MCF 10A (cell line): Measurements from ENCODE around the gene INVS. TPM values are rescaled to one million over a fixed set of nuclear protein-coding genes. Genes with fewer than 3 reads are reported as not detected.
A peak's percentile ranks its signal among the peaks of the same experiment; 100 is the strongest.
"Not testable (repeated sequence)": the region's sequence is repeated elsewhere in the genome, so short reads cannot be mapped to it uniquely, and the experiment has no call there.

Experiments used
- BruUV-seq: library from RNA; stranded (reverse); fragments of 400-500 nt; replicated peaks from 2 replicates; lab custom pipeline; 2021; lab: Mats Ljungman, UMichigan
- CTCF ChIA-PET: fragments of 300-600 bp; sonication (Branson Sonifier 250); formaldehyde crosslinking; extraction: SDS; loops from one replicate; lab custom pipeline; 2021; ENCODE audit warnings: antibody characterized with exemption, inconsistent platforms; lab: Yijun Ruan, JAX
- POLR2A ChIA-PET: fragments of 300-600, 350-650 bp; sonication (Branson Sonifier 250); formaldehyde crosslinking; extraction: SDS; loops from one replicate; lab custom pipeline; 2020; ENCODE audit warnings: antibody characterized with exemption, inconsistent platforms; lab: Yijun Ruan, JAX
- DNase-seq: peaks from one replicate; pipeline ENCODE4 v3.0.0-alpha.2; 2018; ENCODE audit not compliant: unreplicated experiment
- H3K27ac Mint-ChIP-seq: one replicate; pipeline ENCODE4 v1.8.0; 2022; ENCODE audit warnings: mild to moderate bottlenecking, low read depth, mixed read lengths; ENCODE audit not compliant: unreplicated experiment
- H3K27me3 Mint-ChIP-seq: one replicate; pipeline ENCODE4 v1.8.0; 2022; ENCODE audit warnings: mixed read lengths; ENCODE audit not compliant: insufficient read depth, unreplicated experiment
- H3K36me3 Mint-ChIP-seq: one replicate; pipeline ENCODE4 v1.8.0; 2022; ENCODE audit warnings: mild to moderate bottlenecking, moderate library complexity, mixed read lengths; ENCODE audit not compliant: insufficient read depth, unreplicated experiment
- H3K4me1 Mint-ChIP-seq: one replicate; pipeline ENCODE4 v1.8.0; 2022; ENCODE audit warnings: mixed read lengths; ENCODE audit not compliant: insufficient read depth, unreplicated experiment
- H3K4me3 Mint-ChIP-seq: one replicate; pipeline ENCODE4 v1.8.0; 2022; ENCODE audit warnings: mild to moderate bottlenecking, moderate library complexity, mixed read lengths; ENCODE audit not compliant: unreplicated experiment
- H3K9me3 Mint-ChIP-seq: one replicate; pipeline ENCODE4 v1.8.0; 2022; ENCODE audit warnings: mixed read lengths; ENCODE audit not compliant: unreplicated experiment
- CTCF ChIP-seq: fragments of 200-600 bp; IDR thresholded peaks from one replicate; pipeline ENCODE4 v1.8.0; 2022; ENCODE audit warnings: antibody characterized with exemption, mild to moderate bottlenecking; ENCODE audit not compliant: unreplicated experiment
- intact Hi-C: fragments of 100-400 bp; cut with micrococcal nuclease; formaldehyde crosslinking; loops from 2 replicates; pipeline ENCODE4 v1.14.1; 2022
- total RNA-seq: library from RNA; stranded (reverse); gene quantifications from 2 replicates; pipeline ENCODE4 v1.2.3, GENCODE V29; 2022

The INVS gene
- total RNA-seq, 1 experiment from 2014 or later = 21.9 TPM

- CTCF ChIA-PET = no interaction called here
- intact Hi-C loops = no loop called here
- peaks cover 29% of the 10 kb centered on the region for H3K4me1 Mint-ChIP-seq
- TF ChIP-seq CTCF = no peak
- H3K27me3 Mint-ChIP-seq = no peaks in the 10 kb centered on the region
- no peak overlapping the region for H3K4me3 Mint-ChIP-seq
- H3K27ac Mint-ChIP-seq = no peak overlapping the region
- H3K9me3 Mint-ChIP-seq = no peaks in the 10 kb centered on the region
- no TSS peak for BruUV-seq
- H3K36me3 Mint-ChIP-seq = no peaks in the 10 kb centered on the region
- peak; percentile 69 for DNase-seq
- POLR2A ChIA-PET = no interaction called here
These were observed 10.8 kb upstream of the INVS start for GRCh38 chr9:100088202-100088601.

- no peak for DNase-seq
- Mint-ChIP-seq H3K4me1 (peaks cover 28% of the 10 kb centered on the region), H3K27me3 (no peaks in the 10 kb centered on the region), H3K9me3 (no peaks in the 10 kb centered on the region), H3K36me3 (no peaks in the 10 kb centered on the region), H3K4me3 (no peak overlapping the region), H3K27ac (no peak overlapping the region)
- POLR2A ChIA-PET = interaction anchor here (0.6 to 2.7 kb wide), 5 partner anchors 8 to 869 kb away, joined by 3 to 13 read pairs (median 3); partner anchors contain the start of genes ALG2, ERP44, INVS and SEC61B
- intact Hi-C loops = no loop called here
- no peak for TF ChIP-seq CTCF
- BruUV-seq = no TSS peak
- CTCF ChIA-PET = interaction anchor here (0.6 kb wide), 2 partner anchors 262 to 549 kb away, joined by 3 read pairs; no protein-coding TSS in a partner anchor
These were observed 8.2 kb upstream of the INVS start for GRCh38 chr9:100090880-100091279.

GRCh38 chr9:100091650-100092049 lies 7.4 kb upstream of the INVS start:
- Mint-ChIP-seq H3K4me1 (peaks cover 29% of the 10 kb centered on the region), H3K9me3 (no peaks in the 10 kb centered on the region), H3K27ac (no peak overlapping the region), H3K36me3 (no peaks in the 10 kb centered on the region), H3K4me3 (no peak overlapping the region), H3K27me3 (no peaks in the 10 kb centered on the region)
- POLR2A ChIA-PET = interaction anchor here (1.4 to 2.7 kb wide), 2 partner anchors 7 to 19 kb away, joined by 3 to 13 read pairs; partner anchors contain the start of genes ERP44 and INVS
- CTCF ChIA-PET = no interaction called here
- DNase-seq = no peak
- BruUV-seq = no TSS peak
- intact Hi-C loops = no loop called here
- no peak for TF ChIP-seq CTCF

- Mint-ChIP-seq H3K27me3 (no peaks in the 10 kb centered on the region), H3K27ac (no peak overlapping the region), H3K36me3 (no peaks in the 10 kb centered on the region), H3K4me1 (peaks cover 31% of the 10 kb centered on the region), H3K4me3 (no peak overlapping the region), H3K9me3 (no peaks in the 10 kb centered on the region)
- no peak for TF ChIP-seq CTCF
- ChIA-PET POLR2A (interaction anchor here (0.7 to 1.4 kb wide), 2 partner anchors 18 to 88 kb away, joined by 3 read pairs; no protein-coding TSS in a partner anchor), CTCF (no interaction called here)
- DNase-seq = no peak
- intact Hi-C loops = no loop called here
- BruUV-seq = no TSS peak
These were observed 7.0 kb upstream of the INVS start for GRCh38 chr9:100092066-100092465.

- H3K36me3 Mint-ChIP-seq, DNase-seq, H3K4me3 Mint-ChIP-seq, BruUV-seq, H3K27ac Mint-ChIP-seq, H3K27me3 Mint-ChIP-seq, H3K9me3 Mint-ChIP-seq, intact Hi-C loops: not testable (repeated sequence)
- peaks cover 23% of the 10 kb centered on the region for H3K4me1 Mint-ChIP-seq
- ChIA-PET CTCF (interaction anchor here (0.7 to 0.8 kb wide), 2 partner anchors 67 to 129 kb away, joined by 3 to 4 read pairs; no protein-coding TSS in a partner anchor), POLR2A (interaction anchor here (0.6 to 1.1 kb wide), 4 partner anchors 11 to 1327 kb away, joined by 3 to 5 read pairs (median 4); no protein-coding TSS in a partner anchor)
These were observed 4.6 kb upstream of the INVS start for GRCh38 chr9:100094411-100094810.
